ENCODE data around the gene PAPPA2. TPM values are rescaled to one million over a fixed set of nuclear protein-coding genes. Genes with fewer than 3 reads are reported as not detected.

The PAPPA2 gene
- total and polyA plus RNA-seq, 2 of the 8 experiments (the other 6 are each of a cell fraction or from before 2014, with no cell fraction given) = 0.08 to 0.88 TPM

GRCh38 chr1:176531921-176532897 lies 69.2 kb downstream of the PAPPA2 start:
- Histone ChIP-seq H3K36me3 (ENCODE audit: control insufficient read depth in 2 of 4, insufficient read depth in 4 of 4, low read length in 3 of 4) (no peaks in the 10 kb centered on the region), H3K4me2 (ENCODE audit: insufficient read depth in 1 of 2, low read depth in 2 of 2, low read length in 2 of 2) (no peak overlapping the region), H2BK15ac (ENCODE audit: low read length) (no peak overlapping the region), H3K79me1 (ENCODE audit: low read depth, low read length) (no peaks in the 10 kb centered on the region), H2AK5ac (ENCODE audit: low read depth, low read length) (no peak overlapping the region), H2BK5ac (ENCODE audit: low read depth, low read length) (no peak overlapping the region), H3K4me3 (ENCODE audit: extremely low read depth in 1 of 4, insufficient read depth in 2 of 4, low read depth in 3 of 4, low read length in 4 of 4) (no peak overlapping the region), H3K4ac (replicated peaks; ENCODE audit: insufficient read length, low read depth, low read length) (no peak overlapping the region), H4K91ac (replicated peaks; ENCODE audit: insufficient read length, low read length) (no peak overlapping the region), H2AFZ (ENCODE audit: low read length) (no peak overlapping the region), H3K56ac (replicated peaks; ENCODE audit: insufficient read length, low read depth, low read length) (no peak overlapping the region), H2BK120ac (replicated peaks; ENCODE audit: low read depth, low read length) (no peak overlapping the region), H2BK20ac (ENCODE audit: low read length) (no peak overlapping the region), H3K18ac (ENCODE audit: extremely low read depth, low read length) (no peak overlapping the region), H3K9me3 (ENCODE audit: insufficient read depth in 2 of 2, low read depth in 1 of 2, low read length in 1 of 2) (no peaks in the 10 kb centered on the region), H3K9ac (replicated peaks in 1 of 4; ENCODE audit: extremely low read depth in 1 of 4, low read depth in 3 of 4, low read length in 3 of 4) (no peak overlapping the region), H3K27ac (ENCODE audit: low read depth, low read length) (no peak overlapping the region), H3K14ac (ENCODE audit: insufficient read length) (no peak overlapping the region), H2BK12ac (ENCODE audit: low read depth, low read length) (no peak overlapping the region), H3K23ac (ENCODE audit: insufficient read length) (no peak overlapping the region), H3K4me1 (replicated peaks in 1 of 4; ENCODE audit: control insufficient read depth in 3 of 4, insufficient read depth in 4 of 4, low read length in 3 of 4) (peaks cover 0 to 2% (median 0%) of the 10 kb centered on the region in 4 experiments; a peak in 3 of 7 replicates), H3K79me2 (ENCODE audit: control insufficient read depth in 1 of 2, insufficient read depth in 2 of 2, low read length in 2 of 2) (no peaks in the 10 kb centered on the region), H4K5ac (ENCODE audit: insufficient read length, low read depth, low read length) (no peak overlapping the region), H3K23me2 (ENCODE audit: low read depth, low read length) (no peaks in the 10 kb centered on the region), H4K8ac (ENCODE audit: extremely low read depth, insufficient read depth, low read length) (no peak overlapping the region), H3K27me3 (replicated peaks in 1 of 4; ENCODE audit: control insufficient read depth in 3 of 4, extremely low read depth in 1 of 4, insufficient read depth in 3 of 4, low read length in 3 of 4) (no peaks in the 10 kb centered on the region), H4K20me1 (replicated peaks in 1 of 2; ENCODE audit: control insufficient read depth in 1 of 2, insufficient read depth in 2 of 2, low read length in 2 of 2) (no peaks in the 10 kb centered on the region)
- FAIRE-seq = no peak
- POLR2A ChIA-PET (ENCODE audit: partially characterized antibody) = no interaction called here
- CTCF ChIA-PET (ENCODE audit: partially characterized antibody) = interaction anchor here (0.7 to 2.8 kb wide), 2 partner anchors 28 to 139 kb away, joined by 3 to 12 read pairs; no protein-coding TSS in a partner anchor
- no peak for DNase-seq (ENCODE audit: low read depth in 1 of 2, low spot score in 2 of 2)
- 89% methylated on average over 16 of the region's 16 CpGs; no CpG with 5 or more reads in 1 of the 2 experiments for WGBS, 2 experiments (ENCODE audit: extremely low coverage in 1 of 2, insufficient coverage in 1 of 2, insufficient read length in 1 of 2, insufficient replicate concordance in 2 of 2, low coverage in 1 of 2, low lambda C conversion rate in 2 of 2, missing lambda C conversion rate in 1 of 2)
- TF ChIP-seq ASH2L (IDR thresholded peaks at IDR 0.05; ENCODE audit: low read length) = no peak
- TF ChIP-seq SAP30 (IDR thresholded peaks at IDR 0.05; ENCODE audit: insufficient read depth, insufficient replicate concordance, low read length) = no peak
- TF ChIP-seq ZNF274 (IDR thresholded peaks at IDR 0.05; ENCODE audit: borderline replicate concordance, extremely low read depth, low read length) = no peak
- no peak for TF ChIP-seq SP1 (IDR thresholded peaks at IDR 0.05; ENCODE audit: low read depth, low read length)
- no peak for TF ChIP-seq BRCA1 (IDR thresholded peaks at IDR 0.05; ENCODE audit: low read depth, low read length)
- no peak for TF ChIP-seq HDAC6 (IDR thresholded peaks at IDR 0.05; ENCODE audit: low read depth, low read length)
- no peak for TF ChIP-seq MAFK (IDR thresholded peaks at IDR 0.05; ENCODE audit: low read depth, low read length)
- TF ChIP-seq SIX5 (IDR thresholded peaks at IDR 0.05; ENCODE audit: low read depth, low read length) = no peak
- TF ChIP-seq TAF1 (IDR thresholded peaks at IDR 0.05; ENCODE audit: low read depth, low read length) = no peak
- no peak for TF ChIP-seq TBP (IDR thresholded peaks at IDR 0.05; ENCODE audit: low read depth, low read length)
- TF ChIP-seq BACH1 (IDR thresholded peaks at IDR 0.05; ENCODE audit: low read length) = no peak
- no peak for TF ChIP-seq PHF8 (conservative IDR thresholded peaks at IDR 0.05; ENCODE audit: low read depth, low read length)
- no peak for TF ChIP-seq POLR2A (IDR thresholded peaks at IDR 0.05; ENCODE audit: control extremely low read depth in 1 of 2, low read depth in 2 of 2, low read length in 2 of 2)
